Fibroblast of lung (primary cell): ENCODE results near the gene ASB6.

Source experiments
- CTCF ChIP-seq, 2 donors: IDR thresholded peaks in 1 of 2; conservative IDR thresholded peaks in 1 of 2; 1 replicate in 1 of 2; 2 replicates in 1 of 2; pipeline ENCODE4 v1.5.1; 2011 to 2012; ENCODE audit warnings: low read length in 2 of 2, control low read depth in 1 of 2, inconsistent platforms in 1 of 2, low read depth in 1 of 2, mild to moderate bottlenecking in 1 of 2
- EZH2 ChIP-seq: IDR thresholded peaks from 2 replicates; pipeline ENCODE4 v1.5.1; 2012; ENCODE audit warnings: low read length, control low read depth, mild to moderate bottlenecking; ENCODE audit errors: missing control alignments

GRCh38 chr9:129601082-129601674, 40.8 kb downstream of the ASB6 start:
- TF ChIP-seq CTCF (conservative IDR thresholded peaks at IDR 0.05 in 1 of 2, IDR thresholded peaks at IDR 0.05 in 1 of 2; ENCODE audit: low read depth in 1 of 2, low read length in 2 of 2) (no peak), EZH2 (no peak)
